Neural cell (in vitro differentiated cells): Measurements from ENCODE around the gene GPR107.

Source experiments
- EP300 ChIP-seq: fragments of 450-650 bp; conservative IDR thresholded peaks from 2 replicates; pipeline ENCODE4 v1.6.1; 2014; ENCODE audit warnings: antibody characterized with exemption, mild to moderate bottlenecking, moderate library complexity; ENCODE audit not compliant: poor library complexity, severe bottlenecking
- EZH2 ChIP-seq: fragments of 200-600, 300-800 bp; shearing (Covaris generic), sonication (generic); IDR thresholded peaks from 2 replicates; pipeline ENCODE4 v1.6.1; 2014; ENCODE audit warnings: antibody characterized with exemption, low read length, borderline replicate concordance, mild to moderate bottlenecking; ENCODE audit not compliant: insufficient read depth, poor library complexity, severe bottlenecking
- MXI1 ChIP-seq: fragments of 450-650 bp; conservative IDR thresholded peaks from 2 replicates; pipeline ENCODE4 v1.6.1; 2014; ENCODE audit warnings: antibody characterized with exemption, mild to moderate bottlenecking; ENCODE audit not compliant: poor library complexity, severe bottlenecking
- TF ChIP-seq, protein P1 (sequence below): fragments of 450-650 bp; IDR thresholded peaks from 2 replicates; pipeline ENCODE4 v1.5.1; 2014; ENCODE audit warnings: antibody characterized with exemption, mild to moderate bottlenecking, moderate library complexity; ENCODE audit not compliant: poor library complexity, severe bottlenecking

DNA sequence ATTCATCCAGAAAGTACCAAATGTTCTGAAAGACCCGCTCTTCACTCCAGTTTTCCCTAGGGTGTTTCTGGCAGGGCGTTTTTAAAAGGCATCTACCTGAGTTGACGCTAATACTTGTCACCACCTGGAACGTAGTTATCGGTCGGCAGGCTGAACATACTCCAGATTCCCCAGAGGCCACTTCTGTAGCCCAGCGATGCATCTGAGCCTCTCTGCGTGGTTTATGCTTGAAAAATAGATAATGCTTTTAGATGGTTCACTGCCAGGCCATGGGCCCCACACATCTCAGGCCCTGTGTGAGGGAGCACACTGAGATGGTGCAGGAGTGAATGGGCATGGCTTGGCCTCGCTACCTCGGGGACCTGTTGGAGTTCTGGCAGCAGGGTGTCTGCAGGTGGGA is 85.5 kb downstream of the GPR107 start:
- TF ChIP-seq, protein P1, sequence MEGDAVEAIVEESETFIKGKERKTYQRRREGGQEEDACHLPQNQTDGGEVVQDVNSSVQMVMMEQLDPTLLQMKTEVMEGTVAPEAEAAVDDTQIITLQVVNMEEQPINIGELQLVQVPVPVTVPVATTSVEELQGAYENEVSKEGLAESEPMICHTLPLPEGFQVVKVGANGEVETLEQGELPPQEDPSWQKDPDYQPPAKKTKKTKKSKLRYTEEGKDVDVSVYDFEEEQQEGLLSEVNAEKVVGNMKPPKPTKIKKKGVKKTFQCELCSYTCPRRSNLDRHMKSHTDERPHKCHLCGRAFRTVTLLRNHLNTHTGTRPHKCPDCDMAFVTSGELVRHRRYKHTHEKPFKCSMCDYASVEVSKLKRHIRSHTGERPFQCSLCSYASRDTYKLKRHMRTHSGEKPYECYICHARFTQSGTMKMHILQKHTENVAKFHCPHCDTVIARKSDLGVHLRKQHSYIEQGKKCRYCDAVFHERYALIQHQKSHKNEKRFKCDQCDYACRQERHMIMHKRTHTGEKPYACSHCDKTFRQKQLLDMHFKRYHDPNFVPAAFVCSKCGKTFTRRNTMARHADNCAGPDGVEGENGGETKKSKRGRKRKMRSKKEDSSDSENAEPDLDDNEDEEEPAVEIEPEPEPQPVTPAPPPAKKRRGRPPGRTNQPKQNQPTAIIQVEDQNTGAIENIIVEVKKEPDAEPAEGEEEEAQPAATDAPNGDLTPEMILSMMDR, result no peak
- TF ChIP-seq EZH2 (no peak), EP300 (no peak), MXI1 (no peak)
